ENCODE results near the gene KIF18B. TPM values are rescaled to one million over a fixed set of nuclear protein-coding genes. Genes with fewer than 3 reads are reported as not detected.

KIF18B gene
- total and polyA plus RNA-seq, 7 donors, result 0.01 to 0.17 (median 0.07) TPM; not detected in 2

DNA sequence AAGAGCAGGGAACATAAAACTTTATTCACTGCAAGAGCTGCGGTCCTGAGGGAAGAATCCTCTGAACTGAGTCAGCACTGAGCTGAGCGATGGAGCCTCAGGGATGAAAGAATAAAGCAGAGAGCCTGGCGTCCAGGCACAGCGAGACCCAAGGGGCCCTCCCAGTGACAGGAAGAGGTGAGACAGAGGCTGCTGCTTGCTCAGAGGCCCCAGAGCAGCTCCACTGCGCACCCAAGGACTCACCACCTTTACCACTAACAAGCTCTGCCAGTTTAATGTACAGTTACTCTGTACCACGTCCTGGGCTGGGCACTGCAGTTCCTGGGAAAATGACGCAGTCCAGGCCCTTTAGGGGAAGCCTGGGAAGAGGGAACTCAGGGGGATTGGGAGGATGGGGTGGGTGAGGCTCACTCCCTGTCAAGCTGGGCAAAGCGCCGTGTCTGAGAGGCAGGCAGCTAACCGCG is 37.9 kb downstream of the KIF18B start:
- intact Hi-C loops (cut with DNase I), result loop anchor here in 1 of 2 donors (10.0 kb wide), 1 partner anchor 285 kb away; no protein-coding TSS in a partner anchor
- H3K27ac ChIP-seq, result no peak overlapping the region
- no peaks in the 10 kb centered on the region for H3K36me3 ChIP-seq (ENCODE audit: insufficient read depth in 1 of 2, low read depth in 1 of 2)
- H3K4me1 ChIP-seq, result no peaks in the 10 kb centered on the region
- TF ChIP-seq, protein P1, sequence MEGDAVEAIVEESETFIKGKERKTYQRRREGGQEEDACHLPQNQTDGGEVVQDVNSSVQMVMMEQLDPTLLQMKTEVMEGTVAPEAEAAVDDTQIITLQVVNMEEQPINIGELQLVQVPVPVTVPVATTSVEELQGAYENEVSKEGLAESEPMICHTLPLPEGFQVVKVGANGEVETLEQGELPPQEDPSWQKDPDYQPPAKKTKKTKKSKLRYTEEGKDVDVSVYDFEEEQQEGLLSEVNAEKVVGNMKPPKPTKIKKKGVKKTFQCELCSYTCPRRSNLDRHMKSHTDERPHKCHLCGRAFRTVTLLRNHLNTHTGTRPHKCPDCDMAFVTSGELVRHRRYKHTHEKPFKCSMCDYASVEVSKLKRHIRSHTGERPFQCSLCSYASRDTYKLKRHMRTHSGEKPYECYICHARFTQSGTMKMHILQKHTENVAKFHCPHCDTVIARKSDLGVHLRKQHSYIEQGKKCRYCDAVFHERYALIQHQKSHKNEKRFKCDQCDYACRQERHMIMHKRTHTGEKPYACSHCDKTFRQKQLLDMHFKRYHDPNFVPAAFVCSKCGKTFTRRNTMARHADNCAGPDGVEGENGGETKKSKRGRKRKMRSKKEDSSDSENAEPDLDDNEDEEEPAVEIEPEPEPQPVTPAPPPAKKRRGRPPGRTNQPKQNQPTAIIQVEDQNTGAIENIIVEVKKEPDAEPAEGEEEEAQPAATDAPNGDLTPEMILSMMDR (IDR thresholded peaks at IDR 0.05), result no peak
- WGBS, 3 donors, result 82 to 88% (median 84%) methylated on average over 11 of the region's 11 CpGs
- no peaks in the 10 kb centered on the region for H3K9me3 ChIP-seq
- ATAC-seq, result no peak
- peaks cover 0 to 29% (median 5%) of the 10 kb centered on the region in 3 donors for H3K27me3 ChIP-seq (ENCODE audit: insufficient read depth in 3 of 3, low read length in 2 of 3)
- H3K4me3 ChIP-seq, result no peak overlapping the region
- no peak for DNase-seq

DNA sequence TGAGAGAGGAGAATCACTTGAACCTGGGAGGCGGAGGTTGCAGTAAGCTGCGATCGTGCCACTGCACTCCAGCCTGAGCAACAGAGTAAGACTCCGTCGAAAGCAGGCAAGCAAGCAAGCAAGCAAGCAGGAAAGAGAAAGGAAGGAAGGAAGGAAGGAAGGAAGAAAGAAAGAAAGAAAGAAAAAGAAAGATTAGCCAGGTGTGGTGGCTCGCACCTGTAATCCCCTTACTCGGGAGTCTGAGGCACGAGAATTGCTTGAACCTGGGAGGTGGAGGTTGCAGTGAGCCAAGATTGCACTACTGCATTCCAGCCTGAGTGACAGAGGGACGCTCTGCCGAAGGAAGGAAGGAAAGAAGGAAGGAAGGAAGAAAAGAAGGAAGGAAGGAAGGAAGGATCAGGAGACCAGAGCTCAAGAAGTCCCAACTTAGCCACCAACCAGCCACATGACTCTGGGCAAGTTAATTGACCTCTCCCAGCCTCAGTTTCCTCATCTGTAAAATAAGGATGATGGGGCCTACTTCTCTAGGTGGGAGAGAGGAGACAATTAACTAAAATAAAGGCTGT is 38.7 kb downstream of the KIF18B start:
- Histone ChIP-seq H3K36me3 (ENCODE audit: insufficient read depth in 1 of 2, low read depth in 1 of 2) (no peaks in the 10 kb centered on the region), H3K27ac (no peak overlapping the region), H3K4me1 (no peaks in the 10 kb centered on the region), H3K9me3 (no peaks in the 10 kb centered on the region), H3K27me3 (ENCODE audit: insufficient read depth in 3 of 3, low read length in 2 of 3) (peaks cover 0 to 29% (median 5%) of the 10 kb centered on the region in 3 donors), H3K4me3 (no peak overlapping the region)
- intact Hi-C loops (cut with DNase I), result no loop called here
- no peak for DNase-seq
- TF ChIP-seq, protein P1 (IDR thresholded peaks at IDR 0.05), result no peak
- ATAC-seq, result no peak
- 80 to 91% (median 85%) methylated on average over 10 of the region's 10 CpGs for WGBS, 3 donors

DNA sequence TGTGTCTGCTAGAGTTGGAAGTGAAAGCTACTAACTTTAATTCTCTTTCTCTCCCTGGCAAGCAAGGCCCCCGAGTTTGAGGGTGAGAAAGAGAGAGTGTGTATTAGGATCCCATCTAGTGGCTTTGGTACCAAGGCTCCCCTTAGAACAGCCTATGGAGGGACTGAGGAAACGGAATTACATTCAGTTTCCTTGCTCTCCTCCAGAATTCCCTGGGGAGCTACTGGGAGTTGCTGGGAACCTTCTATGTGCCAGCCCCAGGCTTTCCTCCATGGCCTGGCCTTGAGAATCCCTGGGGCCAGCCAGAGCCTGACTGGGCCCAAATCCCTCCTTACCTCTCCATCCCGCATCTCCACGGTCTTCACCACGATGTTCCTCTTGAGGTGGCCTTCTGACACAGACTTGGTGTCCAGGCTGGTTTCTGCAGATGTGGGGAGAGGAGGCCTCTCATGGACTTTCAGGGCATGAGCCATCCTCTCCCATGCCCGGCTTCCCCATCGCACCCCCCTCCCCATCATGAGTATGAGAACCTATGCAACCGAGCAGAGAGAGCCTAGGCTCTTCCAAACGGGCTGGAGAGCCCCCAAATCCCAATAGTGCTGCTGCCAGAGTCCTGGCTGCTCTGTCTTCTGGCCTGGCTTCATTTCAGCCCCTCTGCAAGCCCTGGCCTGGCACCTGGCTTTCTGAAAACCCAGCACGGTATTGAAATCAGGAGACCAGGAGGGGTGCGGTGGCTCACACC is 39.7 kb downstream of the KIF18B start:
- Histone ChIP-seq H3K9me3 (no peaks in the 10 kb centered on the region), H3K4me1 (no peaks in the 10 kb centered on the region), H3K4me3 (no peak overlapping the region), H3K27me3 (ENCODE audit: insufficient read depth in 3 of 3, low read length in 2 of 3) (peaks cover 0 to 20% (median 3%) of the 10 kb centered on the region in 3 donors), H3K36me3 (ENCODE audit: insufficient read depth in 1 of 2, low read depth in 1 of 2) (no peaks in the 10 kb centered on the region), H3K27ac (no peak overlapping the region)
- TF ChIP-seq, protein P1 (IDR thresholded peaks at IDR 0.05), result no peak
- intact Hi-C loops (cut with DNase I), result no loop called here
- ATAC-seq (no peak), DNase-seq (no peak)
- WGBS, 3 donors, result 62 to 71% (median 69%) methylated on average over 11 of the region's 11 CpGs

DNA sequence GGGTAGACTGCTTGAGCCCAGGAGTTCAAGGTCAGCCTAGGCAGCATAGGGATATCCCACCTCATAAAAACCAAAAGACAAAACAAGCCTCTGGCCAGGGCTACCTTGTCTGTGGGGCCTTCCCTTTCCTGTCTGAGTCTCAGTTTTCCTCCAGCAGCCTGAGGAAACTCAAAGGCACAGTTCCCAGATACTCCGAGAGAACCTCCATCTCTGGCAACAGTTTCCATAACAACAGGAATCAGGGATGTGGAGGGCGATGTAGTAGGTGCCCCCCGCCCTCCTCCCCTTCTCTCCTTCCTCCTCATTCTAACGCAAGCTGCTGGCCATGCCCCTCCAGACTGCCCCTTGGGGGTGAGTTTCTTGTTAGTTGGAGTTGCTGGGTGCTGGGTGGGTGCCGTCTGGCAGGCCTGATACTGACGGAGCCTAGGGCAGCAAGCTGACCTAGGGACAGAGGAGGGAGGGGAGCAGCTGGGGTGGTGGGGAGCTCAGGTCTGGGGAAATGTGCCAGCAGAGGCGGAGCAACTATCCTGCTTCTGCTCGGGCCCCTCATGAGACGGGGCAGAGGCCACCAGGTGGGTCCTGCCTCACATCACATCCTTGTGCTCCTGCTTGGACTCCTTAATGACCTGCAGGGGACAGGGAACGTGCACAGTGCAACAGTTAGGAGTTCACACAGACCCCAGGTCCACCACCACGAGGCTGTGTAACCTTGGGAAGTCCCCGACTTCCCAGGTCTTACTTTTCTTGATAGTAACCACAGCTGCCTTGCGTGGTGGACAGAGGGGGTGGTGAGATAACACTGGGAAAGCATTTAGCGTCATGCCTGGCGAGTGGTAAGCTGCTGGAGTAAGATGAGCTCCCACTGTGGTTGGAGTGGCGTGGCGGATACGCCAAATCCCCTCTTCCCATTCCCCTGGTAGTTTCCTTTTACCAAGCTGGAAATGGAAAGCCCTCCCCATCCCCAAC is 40.5 kb downstream of the KIF18B start:
- DNase-seq, result no peak
- Histone ChIP-seq H3K4me3 (no peak overlapping the region), H3K4me1 (no peaks in the 10 kb centered on the region), H3K27ac (no peak overlapping the region), H3K36me3 (ENCODE audit: insufficient read depth in 1 of 2, low read depth in 1 of 2) (no peaks in the 10 kb centered on the region), H3K27me3 (ENCODE audit: insufficient read depth in 3 of 3, low read length in 2 of 3) (peaks cover 0 to 12% (median 3%) of the 10 kb centered on the region in 3 donors), H3K9me3 (no peaks in the 10 kb centered on the region)
- TF ChIP-seq, protein P1 (IDR thresholded peaks at IDR 0.05), result no peak
- ATAC-seq, result no peak
- 66 to 73% (median 71%) methylated on average over 16 to 18 of the region's 18 CpGs for WGBS, 3 donors
- intact Hi-C loops (cut with DNase I), result no loop called here
